ENCODE data around the gene CDC42BPB.
A peak's percentile ranks its signal among the peaks of the same experiment; 100 is the strongest.

The CDC42BPB gene

GRCh38 chr14:103016594-103016993 lies 40.8 kb downstream of the CDC42BPB start:
- H3K9me3 ChIP-seq (ENCODE audit: control insufficient read depth, low read length), result no peaks in the 10 kb centered on the region
- WGBS, 2 experiments, result 93 to 96% methylated on average over 6 of the region's 6 CpGs
- H3K27me3 ChIP-seq (ENCODE audit: control insufficient read depth, insufficient read depth, low read length, poor library complexity, severe bottlenecking), result no peaks in the 10 kb centered on the region
- no peaks in the 10 kb centered on the region for H3K36me3 ChIP-seq (ENCODE audit: control insufficient read depth, insufficient read depth, low read length)
- no peak overlapping the region for H3K27ac ChIP-seq (ENCODE audit: insufficient read depth, low read depth, low read length, poor library complexity, severe bottlenecking)
- H3K4me1 ChIP-seq (ENCODE audit: control insufficient read depth, insufficient read depth, low read length), result peaks cover 18% of the 10 kb centered on the region
- no peak overlapping the region for H3K4me3 ChIP-seq (ENCODE audit: insufficient read depth, low read depth, low read length)

DNA sequence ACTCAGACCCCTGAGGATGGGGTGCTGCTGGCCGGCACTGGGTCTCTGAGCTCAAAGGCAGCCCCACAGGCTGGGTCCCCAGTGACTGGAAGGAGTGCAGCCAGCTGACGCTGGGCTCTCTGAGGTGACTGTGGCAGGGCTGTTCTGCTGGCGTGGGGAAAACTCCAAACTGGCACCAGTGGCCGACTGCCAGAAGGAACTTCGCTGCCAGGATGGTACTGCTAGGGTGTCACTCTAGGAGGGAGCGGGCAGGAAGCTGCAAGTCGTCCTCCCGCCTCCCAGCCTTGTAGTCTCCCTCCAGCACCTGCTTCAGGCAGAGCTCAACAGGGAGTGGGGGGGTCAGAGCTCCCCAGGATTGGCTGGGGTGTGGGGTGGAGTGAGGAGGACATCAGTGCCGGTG lies 41.3 kb downstream of the CDC42BPB start:
- Histone ChIP-seq H3K4me3 (ENCODE audit: insufficient read depth, low read depth, low read length) (no peak overlapping the region), H3K4me1 (ENCODE audit: control insufficient read depth, insufficient read depth, low read length) (peaks cover 18% of the 10 kb centered on the region), H3K9me3 (ENCODE audit: control insufficient read depth, low read length) (no peaks in the 10 kb centered on the region), H3K36me3 (ENCODE audit: control insufficient read depth, insufficient read depth, low read length) (no peaks in the 10 kb centered on the region), H3K27me3 (ENCODE audit: control insufficient read depth, insufficient read depth, low read length, poor library complexity, severe bottlenecking) (no peaks in the 10 kb centered on the region), H3K27ac (ENCODE audit: insufficient read depth, low read depth, low read length, poor library complexity, severe bottlenecking) (no peak overlapping the region)
- 85 to 90% methylated on average over 9 of the region's 9 CpGs for WGBS, 2 experiments

DNA sequence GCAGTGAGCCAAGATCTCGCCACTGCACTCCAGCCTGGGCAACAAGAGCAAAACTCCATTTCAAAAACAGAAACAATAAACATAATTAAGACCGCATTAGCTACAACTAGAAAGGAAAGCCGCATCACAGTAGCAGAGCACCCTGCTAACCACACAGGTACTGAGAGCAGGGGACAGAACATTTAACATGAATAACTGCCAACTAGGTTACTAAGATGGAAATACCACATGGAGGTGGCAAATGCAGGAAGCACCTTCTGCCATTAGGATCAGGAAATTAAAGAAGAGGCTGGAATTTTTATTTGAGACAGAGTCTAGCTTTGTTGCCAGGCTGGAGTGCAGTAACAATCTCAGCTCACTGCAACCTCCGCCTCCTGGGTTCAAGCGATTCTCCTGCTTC lies 41.9 kb downstream of the CDC42BPB start:
- H3K27ac ChIP-seq (ENCODE audit: insufficient read depth, low read depth, low read length, poor library complexity, severe bottlenecking), result no peak overlapping the region
- H3K4me3 ChIP-seq (ENCODE audit: insufficient read depth, low read depth, low read length), result no peak overlapping the region
- peaks cover 18% of the 10 kb centered on the region for H3K4me1 ChIP-seq (ENCODE audit: control insufficient read depth, insufficient read depth, low read length)
- no peaks in the 10 kb centered on the region for H3K9me3 ChIP-seq (ENCODE audit: control insufficient read depth, low read length)
- WGBS, 2 experiments, result 89 to 94% methylated on average over 5 of the region's 5 CpGs
- H3K36me3 ChIP-seq (ENCODE audit: control insufficient read depth, insufficient read depth, low read length), result no peaks in the 10 kb centered on the region
- no peaks in the 10 kb centered on the region for H3K27me3 ChIP-seq (ENCODE audit: control insufficient read depth, insufficient read depth, low read length, poor library complexity, severe bottlenecking)

GRCh38 chr14:103014466-103015228 lies 42.7 kb downstream of the CDC42BPB start:
- Histone ChIP-seq H3K27ac (ENCODE audit: insufficient read depth, low read depth, low read length, poor library complexity, severe bottlenecking) (peak overlapping the region; percentile 64), H3K4me3 (ENCODE audit: insufficient read depth, low read depth, low read length) (no peak overlapping the region), H3K27me3 (ENCODE audit: control insufficient read depth, insufficient read depth, low read length, poor library complexity, severe bottlenecking) (no peaks in the 10 kb centered on the region), H3K4me1 (ENCODE audit: control insufficient read depth, insufficient read depth, low read length) (peaks cover 17% of the 10 kb centered on the region), H3K9me3 (ENCODE audit: control insufficient read depth, low read length) (no peaks in the 10 kb centered on the region), H3K36me3 (ENCODE audit: control insufficient read depth, insufficient read depth, low read length) (no peaks in the 10 kb centered on the region)
- 49 to 55% methylated on average over 11 of the region's 11 CpGs for WGBS, 2 experiments

- Histone ChIP-seq H3K4me3 (ENCODE audit: insufficient read depth, low read depth, low read length) (no peak overlapping the region), H3K4me1 (ENCODE audit: control insufficient read depth, insufficient read depth, low read length) (peaks cover 13% of the 10 kb centered on the region), H3K27me3 (ENCODE audit: control insufficient read depth, insufficient read depth, low read length, poor library complexity, severe bottlenecking) (no peaks in the 10 kb centered on the region), H3K27ac (ENCODE audit: insufficient read depth, low read depth, low read length, poor library complexity, severe bottlenecking) (no peak overlapping the region), H3K9me3 (ENCODE audit: control insufficient read depth, low read length) (no peaks in the 10 kb centered on the region), H3K36me3 (ENCODE audit: control insufficient read depth, insufficient read depth, low read length) (no peaks in the 10 kb centered on the region)
- 95 to 96% methylated on average over 12 of the region's 12 CpGs for WGBS, 2 experiments
Observed at GRCh38 chr14:103013028-103013427, 44.3 kb downstream of the CDC42BPB start.

- WGBS, 2 experiments, result 88 to 95% methylated on average over 2 of the region's 2 CpGs
- no peak overlapping the region for H3K4me3 ChIP-seq (ENCODE audit: insufficient read depth, low read depth, low read length)
Observed at GRCh38 chr14:103009559-103009958, 47.8 kb downstream of the CDC42BPB start.

GRCh38 chr14:103008768-103009357 lies 48.5 kb downstream of the CDC42BPB start:
- Histone ChIP-seq H3K4me3 (ENCODE audit: insufficient read depth, low read depth, low read length) (no peak overlapping the region), H3K4me1 (ENCODE audit: control insufficient read depth, insufficient read depth, low read length) (peaks cover under 1% of the 10 kb centered on the region), H3K27ac (ENCODE audit: insufficient read depth, low read depth, low read length, poor library complexity, severe bottlenecking) (no peak overlapping the region), H3K36me3 (ENCODE audit: control insufficient read depth, insufficient read depth, low read length) (no peaks in the 10 kb centered on the region), H3K27me3 (ENCODE audit: control insufficient read depth, insufficient read depth, low read length, poor library complexity, severe bottlenecking) (no peaks in the 10 kb centered on the region), H3K9me3 (ENCODE audit: control insufficient read depth, low read length) (no peaks in the 10 kb centered on the region)
- 95% methylated on average over 15 of the region's 15 CpGs for WGBS, 2 experiments

More at GRCh38 chr14:103009559-103009958, 47.8 kb downstream of the CDC42BPB start:
- no peaks in the 10 kb centered on the region for H3K27me3 ChIP-seq (ENCODE audit: control insufficient read depth, insufficient read depth, low read length, poor library complexity, severe bottlenecking)
- H3K9me3 ChIP-seq (ENCODE audit: control insufficient read depth, low read length), result no peaks in the 10 kb centered on the region
- H3K27ac ChIP-seq (ENCODE audit: insufficient read depth, low read depth, low read length, poor library complexity, severe bottlenecking), result no peak overlapping the region
- peaks cover 6% of the 10 kb centered on the region for H3K4me1 ChIP-seq (ENCODE audit: control insufficient read depth, insufficient read depth, low read length)
- no peaks in the 10 kb centered on the region for H3K36me3 ChIP-seq (ENCODE audit: control insufficient read depth, insufficient read depth, low read length)

DNA sequence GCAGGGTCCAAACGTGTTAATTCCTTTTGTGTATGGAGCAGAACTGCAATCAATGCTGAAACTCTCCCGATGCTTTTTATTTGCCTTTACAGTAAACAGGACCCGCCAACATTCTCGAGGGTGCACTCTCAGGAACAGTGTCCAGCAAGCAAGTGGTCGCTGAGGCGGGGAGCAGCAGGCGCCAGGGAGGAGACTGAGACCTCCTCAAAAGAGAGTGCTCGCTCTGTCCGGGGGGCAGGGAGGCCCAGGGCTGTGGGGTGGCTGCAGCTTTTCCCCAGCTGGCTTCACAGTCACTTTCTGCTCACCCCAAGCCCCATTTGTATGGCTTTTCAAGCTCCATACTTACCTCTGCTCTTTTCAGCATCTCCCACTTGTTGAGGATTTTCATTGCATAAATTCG lies 49.2 kb downstream of the CDC42BPB start:
- H3K27ac ChIP-seq (ENCODE audit: insufficient read depth, low read depth, low read length, poor library complexity, severe bottlenecking), result no peak overlapping the region
- WGBS, 2 experiments, result 93 to 95% methylated on average over 10 of the region's 10 CpGs
- no peaks in the 10 kb centered on the region for H3K36me3 ChIP-seq (ENCODE audit: control insufficient read depth, insufficient read depth, low read length)

GRCh38 chr14:103007555-103007954 lies 49.8 kb downstream of the CDC42BPB start:
- H3K4me3 ChIP-seq (ENCODE audit: insufficient read depth, low read depth, low read length), result no peak overlapping the region
- no peaks in the 10 kb centered on the region for H3K27me3 ChIP-seq (ENCODE audit: control insufficient read depth, insufficient read depth, low read length, poor library complexity, severe bottlenecking)
- H3K27ac ChIP-seq (ENCODE audit: insufficient read depth, low read depth, low read length, poor library complexity, severe bottlenecking), result no peak overlapping the region
- H3K4me1 ChIP-seq (ENCODE audit: control insufficient read depth, insufficient read depth, low read length), result no peaks in the 10 kb centered on the region
- H3K36me3 ChIP-seq (ENCODE audit: control insufficient read depth, insufficient read depth, low read length), result no peaks in the 10 kb centered on the region
- WGBS, 2 experiments, result 96% methylated on average over 14 of the region's 14 CpGs
- H3K9me3 ChIP-seq (ENCODE audit: control insufficient read depth, low read length), result no peaks in the 10 kb centered on the region

More for the DNA sequence above, 49.2 kb downstream of the CDC42BPB start:
- no peaks in the 10 kb centered on the region for H3K27me3 ChIP-seq (ENCODE audit: control insufficient read depth, insufficient read depth, low read length, poor library complexity, severe bottlenecking)
- H3K4me3 ChIP-seq (ENCODE audit: insufficient read depth, low read depth, low read length), result no peak overlapping the region
- H3K9me3 ChIP-seq (ENCODE audit: control insufficient read depth, low read length), result no peaks in the 10 kb centered on the region
- no peaks in the 10 kb centered on the region for H3K4me1 ChIP-seq (ENCODE audit: control insufficient read depth, insufficient read depth, low read length)

DNA sequence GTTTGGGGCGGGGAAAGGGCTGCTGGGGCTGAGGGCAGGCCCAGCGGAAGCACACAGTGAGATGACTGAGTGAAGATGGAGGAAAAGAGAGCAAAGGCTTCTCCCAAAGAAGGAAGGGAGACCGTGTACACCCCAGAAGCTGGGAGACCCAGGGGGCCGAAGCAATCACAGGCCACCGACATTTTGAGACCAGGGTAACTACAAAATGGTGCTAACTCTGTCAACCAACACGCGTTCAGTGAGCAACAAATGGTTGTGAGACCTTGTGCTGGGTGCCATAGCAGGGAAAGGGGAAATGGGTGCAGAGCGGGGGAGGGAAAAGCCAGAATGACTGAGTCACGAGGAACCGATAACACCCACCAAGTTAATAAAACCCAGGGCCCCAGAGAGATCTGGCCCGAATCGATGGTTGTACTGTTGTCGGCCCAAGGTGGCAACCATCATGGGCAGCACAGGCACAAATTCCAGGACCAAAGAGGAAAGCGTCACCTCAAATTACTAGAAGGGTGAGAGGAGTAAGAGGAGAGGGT lies 50.3 kb downstream of the CDC42BPB start:
- H3K9me3 ChIP-seq (ENCODE audit: control insufficient read depth, low read length), result no peaks in the 10 kb centered on the region
- no peak overlapping the region for H3K4me3 ChIP-seq (ENCODE audit: insufficient read depth, low read depth, low read length)
- H3K27me3 ChIP-seq (ENCODE audit: control insufficient read depth, insufficient read depth, low read length, poor library complexity, severe bottlenecking), result no peaks in the 10 kb centered on the region
- WGBS, 2 experiments, result 95% methylated on average over 14 of the region's 14 CpGs
- H3K36me3 ChIP-seq (ENCODE audit: control insufficient read depth, insufficient read depth, low read length), result no peaks in the 10 kb centered on the region
- no peak overlapping the region for H3K27ac ChIP-seq (ENCODE audit: insufficient read depth, low read depth, low read length, poor library complexity, severe bottlenecking)
- H3K4me1 ChIP-seq (ENCODE audit: control insufficient read depth, insufficient read depth, low read length), result no peaks in the 10 kb centered on the region
